ENCODE measurements around the gene GFOD2. TPM values are rescaled to one million over a fixed set of nuclear protein-coding genes. Genes with fewer than 3 reads are reported as not detected.
A peak's percentile ranks its signal among the peaks of the same experiment; 100 is the strongest.
"Not testable (repeated sequence)": the region's sequence is repeated elsewhere in the genome, so short reads cannot be mapped to it uniquely, and the experiment has no call there.

Gene GFOD2
- total and polyA plus RNA-seq, 2 of the 13 experiments (the other 11 are each of a cell fraction or from before 2014, with no cell fraction given): 11.1 to 17.2 TPM

GRCh38 chr16:67693517-67694285 lies 25.4 kb downstream of the GFOD2 start:
- H3K9me3 ChIP-seq (ENCODE audit: low read length); H2AFZ ChIP-seq (ENCODE audit: low read length); BruUV-seq (replicated peaks); H3K27ac ChIP-seq (ENCODE audit: extremely low read length, insufficient read depth, low read length); FAIRE-seq; DNase-seq (ENCODE audit: low spot score); ATAC-seq; H4K20me1 ChIP-seq (ENCODE audit: insufficient read depth, low read length); intact Hi-C loops (cut with micrococcal nuclease; ENCODE audit: unreplicated experiment); POLR2A ChIA-PET; in situ Hi-C loops (cut with HindIII; ENCODE audit: extremely low pct_ligation_motif_present, low pct_unique_long_range_greater_than_20kb); H3K4me3 ChIP-seq (replicated peaks in 1 of 3; ENCODE audit: insufficient read depth in 1 of 3, low read depth in 2 of 3, low read length in 3 of 3); H3K79me2 ChIP-seq (ENCODE audit: insufficient read depth, low read length); H3K36me3 ChIP-seq (replicated peaks in 1 of 2; ENCODE audit: control insufficient read depth in 1 of 2, insufficient read depth in 2 of 2, low read length in 2 of 2); H3K9ac ChIP-seq (ENCODE audit: insufficient read depth, low read depth, low read length); H3K27me3 ChIP-seq (ENCODE audit: control insufficient read depth in 1 of 2, insufficient read depth in 2 of 2, low read length in 2 of 2); H3K4me2 ChIP-seq (ENCODE audit: low read depth, low read length); CTCF ChIA-PET (ENCODE audit: low intra/inter-chr PET ratio, low total read pairs): not testable (repeated sequence)
- 97% methylated on average over 8 of the region's 8 CpGs for WGBS (ENCODE audit: low lambda C conversion rate)
- peak; percentile 66 for TF ChIP-seq CEBPB (IDR thresholded peaks at IDR 0.05; ENCODE audit: borderline replicate concordance, low read depth, low read length)
- H3K4me1 ChIP-seq (ENCODE audit: insufficient read depth, low read length): peaks cover 13% of the 10 kb centered on the region

- no TSS peak for BruUV-seq (replicated peaks)
- ChIA-PET CTCF (ENCODE audit: low intra/inter-chr PET ratio, low total read pairs) (no interaction called here), POLR2A (no interaction called here)
- H3K36me3 ChIP-seq (replicated peaks in 1 of 2; ENCODE audit: control insufficient read depth in 1 of 2, insufficient read depth in 2 of 2, low read length in 2 of 2): peaks cover 15 to 27% of the 10 kb centered on the region in 2 experiments
- FAIRE-seq (no peak), ATAC-seq (no peak), DNase-seq (ENCODE audit: low spot score) (no peak)
- no peak overlapping the region for H3K9ac ChIP-seq (ENCODE audit: insufficient read depth, low read depth, low read length)
- no peaks in the 10 kb centered on the region for H4K20me1 ChIP-seq (ENCODE audit: insufficient read depth, low read length)
- WGBS (ENCODE audit: low lambda C conversion rate): 95% methylated on average over 17 of the region's 17 CpGs
- H3K4me2 ChIP-seq (ENCODE audit: low read depth, low read length): no peak overlapping the region
- no peak overlapping the region for H3K27ac ChIP-seq (ENCODE audit: extremely low read length, insufficient read depth, low read length)
- no peaks in the 10 kb centered on the region for H3K79me2 ChIP-seq (ENCODE audit: insufficient read depth, low read length)
- H3K4me1 ChIP-seq (ENCODE audit: insufficient read depth, low read length): no peaks in the 10 kb centered on the region
- H2AFZ ChIP-seq (ENCODE audit: low read length): no peak overlapping the region
- H3K4me3 ChIP-seq (replicated peaks in 1 of 3; ENCODE audit: insufficient read depth in 1 of 3, low read depth in 2 of 3, low read length in 3 of 3): no peak overlapping the region
- intact Hi-C loops (cut with micrococcal nuclease; ENCODE audit: unreplicated experiment) (no loop called here), in situ Hi-C loops (cut with HindIII; ENCODE audit: extremely low pct_ligation_motif_present, low pct_unique_long_range_greater_than_20kb) (no loop called here)
- TF ChIP-seq ZKSCAN1 (IDR thresholded peaks at IDR 0.05; ENCODE audit: low read length): no peak
- no peaks in the 10 kb centered on the region for H3K9me3 ChIP-seq (ENCODE audit: low read length)
- H3K27me3 ChIP-seq (ENCODE audit: control insufficient read depth in 1 of 2, insufficient read depth in 2 of 2, low read length in 2 of 2): no peaks in the 10 kb centered on the region
Observed at GRCh38 chr16:67685388-67686112, 33.6 kb downstream of the GFOD2 start.
